SIG-M5 treated with dmso at 0.1 percent for 504 hours (cell line): ENCODE measurements around the gene CACFD1.

ENCODE experiments used
- DNase-seq: peaks from one replicate; lab custom pipeline; 2025; ENCODE audit not compliant: unreplicated experiment; lab: John Stamatoyannopoulos, UW

The CACFD1 gene

DNA sequence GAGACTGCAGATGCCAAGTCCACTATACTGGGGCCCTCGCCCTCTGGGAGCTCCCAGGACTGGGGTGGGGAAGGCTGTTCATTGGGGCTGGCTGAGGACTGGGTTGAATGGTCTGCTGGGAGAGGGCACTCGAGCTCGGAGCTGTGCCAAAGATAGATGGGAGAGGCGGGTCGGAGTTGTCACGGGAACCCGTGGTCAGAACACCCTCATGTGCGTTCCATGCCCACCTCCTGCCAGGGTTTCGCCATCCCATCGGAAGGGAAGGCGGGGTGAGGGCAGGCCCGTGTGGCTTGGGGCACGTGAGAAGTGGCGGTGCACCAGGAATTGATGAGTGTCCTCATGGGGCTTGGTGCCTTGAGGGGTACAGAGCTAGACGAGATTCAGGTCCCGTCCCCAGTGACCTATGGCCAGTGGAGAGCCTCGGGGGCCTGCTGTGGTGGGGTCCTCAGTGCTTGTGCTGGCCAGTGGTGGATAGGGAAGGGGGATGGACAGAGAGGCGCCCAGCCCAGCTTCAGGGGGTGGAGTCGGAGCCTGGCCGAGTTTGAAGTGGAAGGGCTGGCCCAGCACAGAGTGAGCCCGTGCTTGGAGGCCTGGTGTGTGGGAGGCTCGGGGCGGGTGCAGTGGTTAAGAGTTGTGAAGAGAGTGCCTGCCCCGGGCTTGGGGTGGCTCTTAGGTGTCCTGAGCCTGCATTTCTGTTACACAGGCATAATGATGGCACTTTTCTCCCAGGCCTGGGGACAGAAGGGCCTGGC is 4.3 kb downstream of the CACFD1 start:
- no peak for DNase-seq

DNA sequence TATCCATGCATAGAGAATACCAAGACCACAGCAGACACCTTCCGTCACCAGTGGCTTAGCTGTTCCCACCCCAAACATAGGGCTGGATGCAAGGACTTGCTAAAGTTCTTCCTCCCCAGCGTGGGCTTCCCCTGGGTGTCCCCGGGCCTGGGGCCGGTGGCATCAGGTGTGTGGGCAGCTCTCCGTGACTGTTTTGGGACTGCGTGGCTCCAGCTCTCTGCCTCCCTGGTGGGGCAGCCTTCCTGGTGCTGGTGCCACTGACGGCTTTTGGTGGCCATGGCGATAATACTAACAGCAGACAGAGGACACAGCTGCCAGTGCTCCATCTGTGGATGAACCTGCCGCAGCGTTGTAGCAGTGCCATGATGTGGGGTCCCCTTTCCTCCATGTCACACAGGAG is 4.9 kb downstream of the CACFD1 start:
- DNase-seq, result no peak

DNA sequence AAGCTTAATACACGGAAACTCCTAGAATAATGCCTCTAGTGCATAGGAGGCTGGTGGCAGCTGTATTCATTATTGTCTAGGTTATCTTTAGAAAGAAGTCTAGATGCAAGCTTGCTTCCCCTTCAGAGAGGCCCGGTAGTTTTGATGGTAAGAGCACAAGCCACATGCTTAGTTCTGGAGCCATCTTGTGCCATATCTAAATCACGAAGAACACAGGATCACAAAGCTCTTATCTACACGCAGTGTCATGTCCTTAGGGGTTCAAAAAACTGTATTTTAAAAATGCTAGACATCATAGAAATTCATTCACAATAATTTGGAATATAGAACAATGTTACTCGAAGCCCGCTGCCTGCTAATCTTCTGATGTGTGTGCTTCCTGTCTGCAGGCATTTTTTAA is 6.2 kb downstream of the CACFD1 start:
- no peak for DNase-seq

DNA sequence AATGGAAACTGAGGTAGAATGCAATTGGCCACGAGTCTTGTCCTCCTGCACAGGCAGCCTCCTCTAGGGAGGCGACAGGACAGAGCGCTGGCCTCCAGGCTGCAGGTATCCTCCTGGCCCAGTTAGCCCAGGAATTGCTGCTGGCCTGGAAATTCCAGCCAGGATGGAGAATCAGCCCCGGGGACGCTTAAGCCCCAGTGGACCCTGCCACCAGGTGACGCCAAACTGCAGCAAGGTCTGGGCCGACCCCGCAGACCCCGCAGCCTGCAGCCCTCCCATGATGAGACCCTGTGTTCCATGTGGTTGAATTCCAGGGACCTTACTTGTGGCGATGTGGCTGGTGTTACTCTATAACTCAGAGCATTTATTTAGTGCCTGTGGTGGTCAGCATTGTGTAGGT is 7.3 kb downstream of the CACFD1 start:
- DNase-seq, result no peak

DNA sequence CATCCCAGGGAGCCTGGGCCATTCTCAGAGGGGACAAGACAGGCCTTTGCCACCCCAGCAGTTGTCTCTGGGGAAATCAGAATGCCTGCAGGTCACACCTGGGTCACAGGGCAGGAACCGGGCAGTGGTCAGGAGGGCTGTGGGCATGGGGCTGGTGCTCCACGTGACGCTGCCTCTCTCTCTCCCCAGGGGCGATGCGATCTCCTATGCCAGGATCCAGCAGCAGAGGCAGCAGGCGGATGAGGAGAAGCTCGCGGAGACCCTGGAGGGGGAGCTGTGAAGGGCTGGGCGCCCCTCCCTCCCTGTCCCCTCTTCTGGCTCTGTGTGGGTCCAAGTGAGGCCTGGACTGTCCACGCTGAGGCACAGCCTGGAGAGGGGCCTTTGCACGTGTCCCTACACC is 8.6 kb downstream of the CACFD1 start:
- DNase-seq, result no peak

DNA sequence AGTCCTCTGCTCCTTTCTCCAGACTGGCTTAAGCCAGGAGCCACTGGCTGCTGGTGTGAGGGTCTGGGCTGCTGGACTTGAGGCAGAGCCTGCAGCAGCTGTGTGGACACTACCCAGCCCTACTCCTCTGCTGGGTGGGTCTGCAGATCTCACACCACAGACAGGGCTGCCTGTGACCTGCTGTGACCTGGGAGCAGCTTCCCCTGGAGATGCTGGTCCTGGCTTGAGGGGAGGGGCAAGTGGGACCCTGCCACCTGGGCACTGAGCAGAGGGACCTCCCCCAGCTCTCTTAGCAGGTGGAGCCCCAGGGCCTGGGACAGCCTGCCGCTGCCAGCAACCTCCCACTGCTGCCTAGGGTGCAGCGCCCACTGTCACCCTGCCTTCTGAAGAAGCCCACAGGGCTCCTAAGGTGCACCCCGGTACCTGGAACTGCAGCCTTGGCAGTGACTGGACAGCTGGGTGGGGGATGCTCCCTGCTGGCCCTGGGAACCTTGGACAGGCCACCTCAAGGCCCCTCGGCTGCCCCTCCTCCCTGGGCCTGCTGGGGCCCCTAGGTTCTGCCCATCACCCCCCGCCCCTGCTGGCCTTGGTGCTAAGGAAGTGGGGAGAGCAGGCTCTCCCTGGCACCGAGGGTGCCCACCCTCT is 9.1 kb downstream of the CACFD1 start:
- no peak for DNase-seq

DNA sequence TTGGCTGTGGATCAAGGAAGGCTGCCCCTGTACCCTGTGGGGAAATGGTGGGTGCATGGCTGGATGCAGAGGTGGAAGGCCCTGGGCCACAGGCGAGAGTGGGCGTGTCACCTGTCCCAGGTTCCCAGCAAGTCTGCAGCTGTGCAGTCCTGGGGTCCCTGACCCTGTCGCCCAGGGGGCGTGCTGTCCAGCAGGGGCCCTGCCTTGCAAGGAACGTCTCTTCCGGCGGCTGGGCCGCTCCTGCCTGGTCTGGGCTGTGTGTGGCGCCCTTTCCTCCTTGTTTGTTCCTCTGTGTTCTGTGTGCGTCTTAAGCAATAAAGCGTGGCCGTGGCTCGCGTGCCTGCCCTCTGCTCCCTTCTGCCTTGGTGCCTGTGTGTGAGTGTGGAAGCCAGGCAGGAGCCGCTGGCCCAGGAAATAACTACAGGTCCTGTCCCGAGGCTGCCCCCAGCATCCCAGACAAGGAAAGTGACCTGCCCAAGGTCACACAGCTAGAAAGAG is 10.7 kb downstream of the CACFD1 start:
- no peak for DNase-seq

DNA sequence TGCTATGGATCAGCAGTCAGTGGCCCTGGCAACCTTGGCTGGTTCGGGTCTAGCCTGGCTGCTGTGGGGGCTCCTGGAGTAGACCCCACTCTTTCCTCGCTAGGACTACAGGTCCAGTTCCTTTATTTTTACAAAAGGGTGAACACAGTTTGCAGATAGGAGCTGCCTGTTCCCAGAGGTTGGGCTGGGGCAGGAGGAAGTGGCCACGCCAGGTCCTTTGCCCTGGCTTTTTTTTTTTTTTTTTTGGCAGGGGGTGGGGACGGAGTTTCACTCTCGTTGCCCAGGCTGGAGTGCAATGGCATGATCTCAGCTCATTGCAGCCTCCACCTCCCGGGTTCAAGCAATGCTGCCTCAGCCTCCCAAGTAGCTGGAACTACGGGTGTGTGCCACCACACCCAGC is 11.2 kb downstream of the CACFD1 start:
- DNase-seq, result no peak

DNA sequence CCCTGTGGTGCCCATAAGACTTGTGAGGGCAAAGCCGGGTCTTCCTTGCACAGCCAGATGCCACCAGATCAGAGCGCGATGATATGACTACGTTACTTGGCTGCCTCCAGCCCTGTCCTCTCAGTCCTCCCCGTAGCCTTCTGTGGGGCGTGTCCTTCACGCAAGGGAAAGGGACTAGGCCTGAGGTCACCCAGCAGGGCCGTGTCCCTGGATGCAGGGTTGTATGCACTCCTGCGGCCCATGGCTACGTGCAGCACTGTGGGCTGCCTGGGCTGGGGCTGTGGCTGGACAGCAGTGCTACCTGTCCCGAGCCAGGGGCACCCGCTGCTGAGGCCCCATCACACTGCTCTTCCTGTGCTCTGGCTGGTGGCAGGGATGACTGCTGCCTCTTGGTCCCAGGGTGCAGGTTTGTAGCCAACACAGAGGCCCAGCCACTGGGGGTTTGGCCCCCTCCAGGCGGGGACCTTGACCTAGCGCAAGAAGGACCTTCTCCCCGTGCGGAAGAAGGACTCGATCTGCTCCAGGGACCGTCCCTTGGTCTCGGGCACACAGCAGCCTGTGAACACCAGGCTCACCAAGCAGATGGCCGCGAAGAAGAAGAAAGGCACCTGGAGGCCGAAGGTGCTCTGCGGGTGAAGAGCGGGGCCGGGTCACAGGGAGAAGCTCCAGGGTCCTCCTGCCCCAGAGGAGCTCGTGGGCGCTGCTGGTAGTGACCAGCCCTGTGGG is 11.9 kb downstream of the CACFD1 start:
- DNase-seq, result no peak

DNA sequence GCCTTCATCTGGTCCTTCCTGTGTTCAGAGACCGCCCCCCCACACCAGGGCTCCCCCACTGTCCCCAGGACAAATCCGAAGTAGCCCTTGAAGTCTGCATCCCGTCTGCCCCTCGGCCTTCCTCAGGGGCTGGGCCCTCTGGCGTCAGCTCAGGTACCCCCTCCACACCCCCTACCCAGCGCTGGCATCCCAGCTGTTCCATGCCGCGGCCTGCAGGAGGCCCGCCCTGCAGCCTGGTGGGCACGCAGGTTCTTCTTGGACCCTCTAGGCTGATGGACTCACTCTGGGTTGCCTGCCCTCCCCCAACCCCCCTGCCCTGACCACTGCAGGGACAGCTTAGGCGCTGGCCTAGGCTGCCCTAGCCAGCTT is 12.5 kb downstream of the CACFD1 start:
- no peak for DNase-seq

DNA sequence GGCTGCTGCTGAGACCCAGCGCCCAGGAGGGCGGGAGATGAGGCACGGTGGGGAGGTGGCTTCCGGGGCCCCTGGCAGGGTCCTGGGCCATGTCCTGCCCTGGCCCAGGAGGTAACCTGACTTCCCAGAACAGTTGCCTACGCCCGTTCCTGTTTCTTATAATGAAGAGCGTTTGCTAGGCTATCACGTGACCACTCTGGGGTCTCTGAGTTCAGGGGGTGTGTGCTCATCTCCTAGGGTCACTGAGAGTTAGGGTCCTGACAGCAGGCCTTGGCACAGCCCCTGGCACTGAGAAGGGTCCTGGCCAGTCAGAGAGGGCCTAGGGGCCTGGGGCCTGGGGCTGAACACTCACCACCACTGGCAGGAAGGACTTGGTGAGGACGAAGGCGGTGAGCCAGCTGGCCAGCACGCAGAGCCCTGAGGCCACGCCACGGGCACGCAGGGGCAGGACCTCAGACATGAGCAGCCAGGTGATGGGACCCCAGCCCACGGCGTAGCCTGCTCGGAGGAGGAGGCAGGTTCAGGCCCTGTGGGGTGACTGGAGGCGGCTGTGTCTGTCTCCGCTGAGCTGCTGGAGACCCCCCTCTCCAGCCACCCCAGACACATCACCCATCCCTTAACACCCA is 13.1 kb downstream of the CACFD1 start:
- DNase-seq, result no peak

DNA sequence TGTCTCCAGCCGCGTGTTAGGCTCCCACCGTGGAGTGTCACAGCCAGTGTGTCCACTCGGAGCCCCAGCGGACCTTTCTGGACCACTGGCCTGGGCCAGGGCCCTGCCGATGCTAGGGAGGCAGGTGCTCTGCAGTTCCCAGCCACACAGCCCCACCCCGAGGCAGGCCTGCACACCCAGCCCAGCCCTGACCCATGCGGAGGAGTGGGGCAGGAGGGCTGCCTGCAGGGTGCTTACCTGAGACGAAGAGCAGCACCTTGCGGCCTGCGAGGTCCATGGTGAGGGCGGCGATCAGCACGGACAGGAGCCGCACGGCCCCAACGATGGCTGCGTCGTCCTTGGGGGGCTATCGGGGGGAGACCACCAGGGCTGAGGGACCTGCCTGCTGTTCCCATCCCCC is 14.0 kb downstream of the CACFD1 start:
- DNase-seq, result no peak

DNA sequence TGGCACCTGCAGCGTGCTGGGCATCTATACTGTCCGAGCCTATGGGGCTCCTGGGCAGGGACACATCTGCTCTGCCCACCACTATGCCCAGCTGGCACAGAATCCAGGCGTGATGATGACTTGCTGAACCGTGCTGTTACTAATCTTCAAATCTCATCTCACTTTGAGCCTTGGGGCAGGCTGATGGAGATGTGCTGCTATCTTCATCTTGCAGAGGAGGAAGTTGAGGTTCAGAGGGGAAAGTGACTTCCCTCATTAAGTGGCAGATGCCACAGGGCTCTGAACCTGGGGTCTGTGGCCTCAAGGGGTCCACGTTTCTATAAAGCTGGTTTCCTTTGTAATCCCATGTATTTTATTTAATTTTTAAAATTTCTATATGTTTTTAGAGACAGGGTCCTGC is 14.4 kb downstream of the CACFD1 start:
- DNase-seq, result peak; percentile 8

DNA sequence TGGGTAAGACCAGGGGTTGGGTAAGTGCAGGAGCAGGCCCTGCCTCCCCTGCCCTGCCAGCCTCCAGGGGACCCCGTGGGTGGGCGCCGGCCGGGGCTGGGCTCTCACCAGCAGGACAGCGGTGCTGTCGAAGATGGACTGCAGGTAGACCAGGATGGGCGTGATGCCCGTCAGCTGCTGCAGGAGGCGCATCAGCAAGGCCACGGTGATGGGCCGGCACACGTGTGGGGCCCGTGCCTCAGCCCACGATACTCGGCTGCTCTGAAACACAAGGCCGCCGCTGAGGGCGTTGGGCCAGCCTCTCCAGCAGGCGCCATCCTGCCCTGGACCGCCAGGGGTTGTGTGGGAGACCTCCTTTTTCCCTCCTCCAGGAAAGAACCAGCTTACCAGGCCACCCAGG is 15.1 kb downstream of the CACFD1 start:
- DNase-seq, result no peak

DNA sequence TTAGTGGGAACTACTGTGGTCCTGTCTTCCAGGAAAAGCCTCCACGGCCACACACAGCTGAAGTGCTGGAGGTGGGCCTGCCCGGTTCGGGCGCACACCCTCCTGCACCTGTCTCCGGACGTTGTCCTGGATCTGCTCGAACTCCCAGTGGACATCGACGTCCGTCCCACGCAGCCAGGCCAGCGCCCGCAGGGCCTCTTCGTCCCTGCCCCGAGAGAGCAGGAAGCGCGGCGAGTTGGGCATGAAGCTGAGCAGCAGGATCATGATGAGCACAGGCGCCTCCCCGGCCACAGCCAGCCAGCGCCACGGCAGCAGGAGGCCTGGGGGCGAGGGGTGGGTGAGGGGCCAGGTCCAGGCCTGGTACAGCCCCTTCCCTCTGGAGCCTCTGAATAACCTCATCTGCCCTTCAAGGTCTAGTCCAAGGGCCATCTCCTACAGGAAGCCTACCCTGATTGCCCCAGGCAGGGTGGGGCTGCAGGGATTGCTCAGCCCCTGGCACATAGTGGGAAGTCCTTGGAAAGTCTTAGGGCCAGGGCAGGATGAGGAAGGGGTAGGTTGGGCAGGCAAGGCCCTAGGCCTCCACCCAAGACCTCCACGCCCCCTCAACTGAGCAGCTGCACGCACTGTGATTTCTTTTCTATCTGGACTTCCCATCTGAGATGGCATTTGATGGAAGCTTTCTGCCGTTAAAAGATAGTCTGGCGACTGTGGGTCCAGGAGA is 15.7 kb downstream of the CACFD1 start:
- no peak for DNase-seq

DNA sequence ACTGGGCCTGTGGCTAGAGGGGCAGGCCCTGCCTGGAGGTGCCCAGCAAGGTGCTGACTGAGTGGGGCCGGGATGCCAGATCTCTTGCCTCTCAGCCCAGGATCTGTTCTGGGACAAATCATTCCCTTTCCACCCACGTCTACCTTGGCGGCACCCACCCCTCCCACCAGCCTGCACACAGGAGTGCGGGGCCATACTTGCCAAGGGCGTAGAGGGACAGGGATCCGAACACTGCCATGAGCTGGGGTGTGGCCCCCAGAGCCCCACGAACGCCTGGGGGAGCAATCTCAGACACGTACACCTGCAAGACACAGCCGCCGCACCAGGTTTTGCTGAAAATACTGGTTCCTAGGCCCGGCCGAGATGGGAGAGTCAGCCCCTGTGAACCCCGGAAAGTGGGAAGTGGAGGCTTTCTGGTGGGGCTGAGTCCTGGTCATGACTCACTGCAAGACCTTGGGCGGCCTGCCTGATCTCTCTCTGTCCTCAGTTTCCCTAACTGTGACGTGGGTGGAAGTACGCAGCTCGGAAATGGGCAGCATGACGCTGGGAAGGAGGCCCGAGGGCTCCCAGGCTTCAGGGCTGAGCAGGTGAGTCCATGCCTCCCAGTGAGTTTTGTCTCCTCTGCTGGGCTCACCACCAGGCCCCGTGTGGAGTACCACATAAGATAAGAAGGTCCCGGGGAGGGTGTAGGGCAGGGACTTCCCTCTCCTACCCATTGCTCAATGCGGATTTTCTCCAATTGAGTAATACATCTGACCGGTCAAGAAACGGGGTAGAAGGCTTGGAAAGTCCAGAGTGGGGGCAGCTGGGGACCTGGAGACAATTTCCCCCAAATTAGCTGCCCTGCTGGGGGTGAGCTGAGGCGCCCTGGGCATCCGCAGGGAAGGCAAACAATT is 16.5 kb downstream of the CACFD1 start:
- peak; percentile 23 for DNase-seq

DNA sequence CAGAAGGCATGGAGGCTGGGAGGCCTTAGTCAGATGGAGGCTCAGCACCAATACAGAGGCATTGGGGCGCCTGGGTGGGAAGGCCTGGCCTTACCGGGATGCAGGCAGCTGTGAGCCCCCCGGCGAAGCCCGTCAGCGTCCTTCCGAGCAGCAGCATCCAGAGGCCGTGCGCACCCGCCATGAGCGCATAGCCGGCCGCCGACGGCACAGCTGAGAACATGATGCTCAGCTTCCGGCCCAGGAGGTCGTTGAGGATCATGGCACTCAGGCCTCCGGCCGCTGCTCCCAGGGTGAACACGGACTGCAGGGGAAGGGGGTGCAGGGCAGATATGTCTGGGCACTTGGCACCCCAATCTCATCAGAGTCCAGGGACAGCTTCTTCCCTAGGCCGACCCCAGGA is 17.2 kb downstream of the CACFD1 start:
- no peak for DNase-seq

DNA sequence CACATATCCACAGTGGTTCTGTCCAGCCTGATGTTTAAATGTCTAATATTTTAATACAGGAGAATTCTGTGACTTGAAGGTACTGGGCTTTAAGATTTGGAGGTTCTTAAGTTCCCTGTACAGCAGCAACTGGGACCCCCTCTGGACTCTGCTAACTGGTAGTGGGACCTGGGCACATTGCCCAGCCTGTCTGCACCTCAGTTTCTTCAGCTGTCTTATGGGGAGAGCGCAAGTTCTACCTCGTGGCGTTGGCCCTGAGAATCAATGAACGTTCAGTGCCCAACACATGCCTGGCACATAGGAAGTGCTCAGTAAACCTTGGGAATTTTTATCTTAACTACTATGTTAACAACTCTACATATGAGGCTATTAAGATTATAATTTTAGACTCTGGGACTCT is 17.7 kb downstream of the CACFD1 start:
- DNase-seq, result no peak

DNA sequence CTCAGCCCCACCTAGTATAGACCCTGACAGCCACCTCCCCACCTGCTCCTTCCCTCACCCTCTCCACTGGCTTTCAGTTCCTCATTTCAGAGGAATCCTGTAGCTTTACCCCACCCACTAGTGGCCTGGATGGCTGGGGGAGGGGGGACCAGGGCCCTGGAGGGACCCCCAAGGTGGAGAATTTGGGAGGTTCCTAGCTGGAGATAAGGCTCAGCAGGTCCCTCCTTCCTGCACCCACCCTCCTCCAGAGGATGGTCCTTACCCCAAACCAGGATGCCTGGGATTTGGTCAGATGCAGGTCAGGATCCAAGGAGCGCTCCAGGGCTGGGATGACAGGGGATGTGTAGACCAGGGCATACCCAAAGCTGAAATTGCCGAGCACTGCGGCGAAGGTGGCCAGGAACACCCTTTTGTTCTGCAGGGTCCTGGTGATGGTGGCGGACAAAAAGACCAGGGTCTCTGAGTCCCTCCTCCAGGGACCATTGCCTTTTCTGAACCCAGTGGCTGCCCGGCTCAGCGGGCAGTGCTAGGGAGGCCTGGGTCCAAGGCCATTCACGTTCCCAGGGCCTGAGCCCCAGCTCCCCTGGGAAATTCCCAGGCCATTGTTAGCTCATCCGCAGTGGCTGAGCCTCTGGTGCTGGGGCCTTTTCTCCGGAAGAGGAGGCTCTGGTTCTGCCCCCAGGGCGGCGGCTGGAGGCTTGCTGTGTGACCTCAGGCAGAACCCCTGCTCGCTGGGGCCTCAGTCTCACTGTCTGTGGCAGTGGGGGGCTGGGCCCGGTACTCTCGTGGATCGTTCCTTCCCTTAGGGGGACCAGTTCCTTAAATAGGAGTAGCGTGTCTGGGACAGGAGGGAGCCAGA is 18.4 kb downstream of the CACFD1 start:
- DNase-seq, result peak; percentile 62
